ENCODE data around the gene MSI2.

The MSI2 gene

DNA sequence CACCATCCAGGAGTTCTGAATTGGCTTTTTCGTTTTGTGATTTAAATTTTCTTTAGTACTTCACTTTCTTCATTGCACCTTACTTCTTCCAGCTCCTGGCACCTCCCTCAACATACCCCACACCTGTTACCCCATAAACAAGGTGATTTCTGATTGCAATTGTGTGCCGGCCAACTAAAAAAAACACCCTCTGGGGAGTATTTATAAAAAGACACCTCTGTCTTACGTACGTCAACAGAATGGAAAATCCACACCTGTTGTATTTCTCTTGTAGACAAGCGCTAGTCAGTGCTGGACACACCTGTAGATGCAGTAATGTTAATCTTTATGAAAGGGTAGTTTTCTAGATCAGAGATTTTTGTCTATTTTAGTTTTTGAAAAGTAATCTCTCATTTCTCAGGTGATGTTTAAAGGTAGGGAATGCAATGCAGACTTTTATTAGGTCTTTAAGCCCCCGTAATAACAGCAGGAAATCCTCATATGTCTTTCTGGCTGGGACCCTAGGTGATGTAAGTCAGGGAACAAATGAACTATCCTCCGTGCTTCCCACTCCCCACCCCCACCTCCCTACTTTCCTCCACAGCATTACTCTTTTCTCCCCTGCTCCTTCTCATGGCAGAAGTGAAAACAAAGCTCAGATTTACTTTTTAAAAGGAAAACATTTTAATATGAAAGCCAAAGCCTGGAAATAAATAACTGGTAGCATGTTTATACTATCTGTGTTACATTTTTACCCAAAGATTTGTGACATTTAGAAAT lies 4.2 kb downstream of the MSI2 start:
- H3K4me3 ChIP-seq (ENCODE audit: low read depth, low read length) = peak overlapping the region; percentile 87
- TF ChIP-seq, protein P1, sequence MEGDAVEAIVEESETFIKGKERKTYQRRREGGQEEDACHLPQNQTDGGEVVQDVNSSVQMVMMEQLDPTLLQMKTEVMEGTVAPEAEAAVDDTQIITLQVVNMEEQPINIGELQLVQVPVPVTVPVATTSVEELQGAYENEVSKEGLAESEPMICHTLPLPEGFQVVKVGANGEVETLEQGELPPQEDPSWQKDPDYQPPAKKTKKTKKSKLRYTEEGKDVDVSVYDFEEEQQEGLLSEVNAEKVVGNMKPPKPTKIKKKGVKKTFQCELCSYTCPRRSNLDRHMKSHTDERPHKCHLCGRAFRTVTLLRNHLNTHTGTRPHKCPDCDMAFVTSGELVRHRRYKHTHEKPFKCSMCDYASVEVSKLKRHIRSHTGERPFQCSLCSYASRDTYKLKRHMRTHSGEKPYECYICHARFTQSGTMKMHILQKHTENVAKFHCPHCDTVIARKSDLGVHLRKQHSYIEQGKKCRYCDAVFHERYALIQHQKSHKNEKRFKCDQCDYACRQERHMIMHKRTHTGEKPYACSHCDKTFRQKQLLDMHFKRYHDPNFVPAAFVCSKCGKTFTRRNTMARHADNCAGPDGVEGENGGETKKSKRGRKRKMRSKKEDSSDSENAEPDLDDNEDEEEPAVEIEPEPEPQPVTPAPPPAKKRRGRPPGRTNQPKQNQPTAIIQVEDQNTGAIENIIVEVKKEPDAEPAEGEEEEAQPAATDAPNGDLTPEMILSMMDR (IDR thresholded peaks at IDR 0.05; ENCODE audit: insufficient read depth, low read depth, low read length, missing control alignments) = no peak
- DNase-seq (ENCODE audit: low read depth) = no peak

DNA sequence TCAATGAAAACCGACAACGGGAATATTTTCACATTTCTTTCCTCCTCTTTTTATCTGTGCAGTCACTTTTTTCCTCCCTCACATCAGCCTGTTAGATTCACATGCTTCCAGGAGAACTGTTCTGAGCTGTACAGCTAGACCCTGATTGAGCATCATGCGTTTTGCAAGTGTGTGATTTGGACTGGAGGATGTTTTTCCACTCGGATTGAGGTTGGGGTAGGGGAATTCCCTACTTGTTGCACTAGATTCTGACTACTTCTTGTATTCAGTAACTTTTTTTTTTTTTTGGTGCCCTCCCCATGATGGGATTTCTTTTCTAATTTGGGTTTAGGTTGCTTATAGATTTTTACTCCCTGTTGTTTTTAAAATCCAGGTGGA lies 4.8 kb downstream of the MSI2 start:
- DNase-seq (ENCODE audit: low read depth) = no peak
- no peak overlapping the region for H3K4me3 ChIP-seq (ENCODE audit: low read depth, low read length)
- TF ChIP-seq, protein P1 (IDR thresholded peaks at IDR 0.05; ENCODE audit: insufficient read depth, low read depth, low read length, missing control alignments) = no peak

DNA sequence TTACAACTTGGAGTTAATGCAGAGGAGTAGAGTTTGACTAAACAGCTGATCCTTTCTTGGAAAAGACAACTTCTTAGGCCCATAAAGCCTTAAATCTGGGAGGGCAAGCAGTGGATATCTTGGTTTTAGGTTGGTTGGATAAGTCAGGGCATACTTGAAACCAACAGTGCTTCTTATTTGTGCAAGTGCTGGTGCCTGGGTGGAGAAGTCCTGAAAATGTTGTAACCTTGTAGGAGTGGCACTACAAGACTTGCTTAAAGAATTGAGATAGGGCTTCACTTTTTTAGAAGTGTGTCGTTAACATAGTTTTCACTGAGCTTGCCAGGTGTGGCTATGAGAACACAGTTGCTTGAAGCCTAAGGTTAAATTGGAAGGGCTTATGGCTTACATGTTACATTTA lies 6.2 kb downstream of the MSI2 start:
- TF ChIP-seq, protein P1 (IDR thresholded peaks at IDR 0.05; ENCODE audit: insufficient read depth, low read depth, low read length, missing control alignments) = no peak
- no peak overlapping the region for H3K4me3 ChIP-seq (ENCODE audit: low read depth, low read length)
- no peak for DNase-seq (ENCODE audit: low read depth)

DNA sequence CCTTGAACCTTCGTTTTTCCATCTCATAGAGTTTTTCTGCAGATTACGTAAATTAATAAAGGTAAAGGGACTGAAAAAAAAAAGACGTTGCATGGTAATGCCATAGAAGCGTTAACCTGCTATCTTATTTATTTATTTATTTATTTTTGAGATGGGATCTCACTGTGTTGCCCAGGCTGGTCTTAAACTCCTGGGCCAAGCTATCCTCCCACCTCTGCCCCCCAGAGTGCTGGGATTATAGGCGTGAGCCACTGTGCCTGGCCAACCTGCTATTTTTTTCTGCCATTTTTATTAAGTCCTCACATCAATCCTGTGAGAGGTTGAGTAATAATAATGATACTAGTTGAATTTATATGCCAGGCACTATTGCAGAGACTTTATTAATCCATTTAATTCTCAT lies 7.9 kb downstream of the MSI2 start:
- no peak overlapping the region for H3K4me3 ChIP-seq (ENCODE audit: low read depth, low read length)
- TF ChIP-seq, protein P1 (IDR thresholded peaks at IDR 0.05; ENCODE audit: insufficient read depth, low read depth, low read length, missing control alignments) = no peak
- DNase-seq (ENCODE audit: low read depth) = no peak

DNA sequence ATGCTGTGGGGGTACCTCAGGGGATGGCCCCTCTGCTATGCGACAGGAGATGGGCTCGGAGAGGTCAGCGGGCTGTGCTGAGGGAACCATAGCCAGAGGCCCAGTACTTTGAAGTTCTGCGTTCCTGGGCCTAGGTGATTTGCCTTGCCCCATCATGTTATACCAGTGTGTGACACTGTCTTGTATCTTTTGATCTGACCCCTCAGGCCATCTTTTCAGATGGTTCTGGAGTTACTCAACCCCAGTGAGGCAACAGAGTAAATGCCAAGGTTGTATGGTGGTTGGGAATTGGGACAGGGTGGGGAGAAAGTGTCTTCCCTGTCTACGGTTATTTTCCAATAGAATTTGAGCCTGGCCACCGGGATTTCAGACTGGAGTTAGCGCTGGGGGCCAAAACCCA lies 8.5 kb downstream of the MSI2 start:
- TF ChIP-seq, protein P1 (IDR thresholded peaks at IDR 0.05; ENCODE audit: insufficient read depth, low read depth, low read length, missing control alignments) = no peak
- H3K4me3 ChIP-seq (ENCODE audit: low read depth, low read length) = no peak overlapping the region
- DNase-seq (ENCODE audit: low read depth) = no peak

DNA sequence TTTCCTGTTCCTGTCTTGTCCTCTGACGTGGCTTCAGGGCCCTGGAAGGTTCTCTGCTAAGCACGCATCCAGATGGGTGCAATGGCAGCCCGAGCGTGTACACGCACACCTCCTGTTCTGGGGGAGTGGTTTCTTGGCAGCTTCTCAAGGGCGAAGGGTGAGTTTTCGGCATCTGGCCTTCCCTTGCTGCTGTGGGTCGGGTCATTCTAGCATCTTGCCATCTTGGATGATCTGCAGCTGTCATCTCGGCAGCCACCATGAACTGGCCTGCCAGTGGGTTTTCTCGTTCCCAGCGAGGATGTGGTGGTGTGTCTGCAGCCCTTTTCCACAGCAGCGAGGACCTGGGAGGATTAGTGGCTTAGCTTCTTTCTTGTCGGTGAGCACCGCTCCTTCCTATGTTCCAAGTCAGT lies 10.6 kb downstream of the MSI2 start:
- TF ChIP-seq, protein P1 (IDR thresholded peaks at IDR 0.05; ENCODE audit: insufficient read depth, low read depth, low read length, missing control alignments) = no peak
- DNase-seq (ENCODE audit: low read depth) = no peak
- no peak overlapping the region for H3K4me3 ChIP-seq (ENCODE audit: low read depth, low read length)

DNA sequence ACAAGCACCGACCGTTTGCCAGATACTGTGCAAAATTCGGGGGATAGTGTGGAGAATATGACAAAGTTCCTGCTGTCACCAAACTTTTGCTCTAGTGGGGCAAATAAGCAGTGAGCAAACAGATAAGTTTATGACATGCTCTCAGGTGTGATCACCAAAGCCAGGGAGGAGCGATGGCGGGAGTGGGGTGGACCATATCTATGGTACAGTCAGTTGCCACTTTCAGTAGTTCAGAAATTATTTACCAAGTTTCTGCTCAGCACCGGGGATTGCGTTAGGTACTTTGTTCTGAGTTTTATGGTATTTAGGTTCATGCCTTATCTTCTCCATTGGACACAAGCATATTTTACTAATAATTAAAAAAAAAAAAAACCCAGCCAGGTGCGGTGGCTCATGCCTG lies 11.9 kb downstream of the MSI2 start:
- DNase-seq (ENCODE audit: low read depth) = no peak
- TF ChIP-seq, protein P1 (IDR thresholded peaks at IDR 0.05; ENCODE audit: insufficient read depth, low read depth, low read length, missing control alignments) = no peak
- H3K4me3 ChIP-seq (ENCODE audit: low read depth, low read length) = no peak overlapping the region
